Upper lobe of left lung (tissue), 4 donors: ENCODE results near the gene PCDH18.

Experiments used
- EP300 ChIP-seq, 4 donors: sonication (generic); formaldehyde crosslinking; IDR thresholded peaks; one replicate each; pipeline ENCODE4 v1.5.1; 2017; ENCODE audit warnings: antibody characterized with exemption in 4 of 4, control low read depth in 2 of 4
- TF ChIP-seq, protein P1 (sequence below), 6 experiments: fragments of 450-650 bp in 4 of 6; fragments of 200-600 bp in 2 of 6; sonication (generic) in 2 of 6; IDR thresholded peaks; one replicate each; pipeline ENCODE4 v1.5.1; 2016 to 2019; ENCODE audit warnings: antibody characterized with exemption in 6 of 6

DNA sequence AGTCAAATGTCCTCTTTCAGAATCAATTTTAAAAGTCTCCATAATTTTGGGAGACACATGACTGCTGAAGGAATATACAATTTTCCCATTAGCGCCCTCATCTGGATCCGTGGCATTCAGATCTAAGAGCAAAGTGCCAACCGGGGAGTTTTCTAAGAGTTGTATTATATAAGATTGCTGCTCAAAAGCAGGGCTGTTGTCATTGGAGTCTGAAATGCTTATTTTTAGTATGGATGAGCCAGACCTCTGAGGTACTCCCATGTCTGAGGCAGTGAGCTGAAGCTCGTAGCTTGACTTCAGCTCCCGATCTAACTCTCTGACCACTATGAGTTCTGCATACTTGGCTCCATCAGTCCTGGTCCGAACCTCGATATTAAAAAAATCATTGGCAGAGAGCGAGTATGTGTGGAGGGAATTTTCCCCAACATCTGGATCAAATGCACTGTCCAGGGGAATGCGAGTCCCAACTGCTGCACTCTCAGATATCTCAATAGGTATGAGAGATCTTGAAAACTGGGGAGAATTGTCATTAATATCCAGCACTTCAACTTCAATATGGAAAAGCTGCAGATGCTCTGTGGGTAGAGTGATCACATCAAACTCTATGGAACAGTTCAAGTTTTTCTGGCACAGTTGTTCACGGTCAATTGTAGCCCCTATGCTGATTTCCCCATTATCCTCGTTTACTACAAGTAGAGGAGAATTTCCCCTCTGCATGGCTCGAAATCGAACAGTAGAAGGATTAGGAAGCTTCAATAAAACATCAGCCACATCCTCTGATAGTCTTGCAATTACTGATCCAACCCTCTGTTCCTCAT is 917 bp downstream of the PCDH18 start:
- TF ChIP-seq, protein P1, sequence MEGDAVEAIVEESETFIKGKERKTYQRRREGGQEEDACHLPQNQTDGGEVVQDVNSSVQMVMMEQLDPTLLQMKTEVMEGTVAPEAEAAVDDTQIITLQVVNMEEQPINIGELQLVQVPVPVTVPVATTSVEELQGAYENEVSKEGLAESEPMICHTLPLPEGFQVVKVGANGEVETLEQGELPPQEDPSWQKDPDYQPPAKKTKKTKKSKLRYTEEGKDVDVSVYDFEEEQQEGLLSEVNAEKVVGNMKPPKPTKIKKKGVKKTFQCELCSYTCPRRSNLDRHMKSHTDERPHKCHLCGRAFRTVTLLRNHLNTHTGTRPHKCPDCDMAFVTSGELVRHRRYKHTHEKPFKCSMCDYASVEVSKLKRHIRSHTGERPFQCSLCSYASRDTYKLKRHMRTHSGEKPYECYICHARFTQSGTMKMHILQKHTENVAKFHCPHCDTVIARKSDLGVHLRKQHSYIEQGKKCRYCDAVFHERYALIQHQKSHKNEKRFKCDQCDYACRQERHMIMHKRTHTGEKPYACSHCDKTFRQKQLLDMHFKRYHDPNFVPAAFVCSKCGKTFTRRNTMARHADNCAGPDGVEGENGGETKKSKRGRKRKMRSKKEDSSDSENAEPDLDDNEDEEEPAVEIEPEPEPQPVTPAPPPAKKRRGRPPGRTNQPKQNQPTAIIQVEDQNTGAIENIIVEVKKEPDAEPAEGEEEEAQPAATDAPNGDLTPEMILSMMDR (IDR thresholded peaks at IDR 0.05), result peak in 1 of 6 experiments; percentile 18
- TF ChIP-seq EP300 (IDR thresholded peaks at IDR 0.05), result no peak
